NCI-H2196 treated with DMSO at 0.1 percent for 48 hours (cell line): ENCODE data around the gene SLF2.

Source experiments
- DNase-seq: peaks from one replicate; lab custom pipeline; 2025; ENCODE audit not compliant: unreplicated experiment; lab: John Stamatoyannopoulos, UW

The SLF2 gene

GRCh38 chr10:100978121-100978900 is 65.5 kb downstream of the SLF2 start:
- DNase-seq, result no peak

DNA sequence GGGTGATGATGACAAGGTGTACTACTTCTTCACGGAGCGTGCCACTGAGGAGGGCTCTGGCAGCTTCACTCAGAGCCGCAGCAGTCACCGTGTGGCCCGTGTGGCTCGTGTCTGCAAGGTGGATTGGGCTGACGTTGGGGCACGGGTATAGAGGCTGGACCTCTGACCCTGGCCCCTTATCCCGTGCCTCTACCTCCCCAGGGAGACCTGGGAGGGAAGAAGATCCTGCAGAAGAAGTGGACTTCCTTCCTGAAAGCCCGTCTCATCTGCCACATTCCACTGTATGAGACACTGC is 66.1 kb downstream of the SLF2 start:
- no peak for DNase-seq

- no peak for DNase-seq
Observed at GRCh38 chr10:100979791-100980272, 67.1 kb downstream of the SLF2 start.

DNA sequence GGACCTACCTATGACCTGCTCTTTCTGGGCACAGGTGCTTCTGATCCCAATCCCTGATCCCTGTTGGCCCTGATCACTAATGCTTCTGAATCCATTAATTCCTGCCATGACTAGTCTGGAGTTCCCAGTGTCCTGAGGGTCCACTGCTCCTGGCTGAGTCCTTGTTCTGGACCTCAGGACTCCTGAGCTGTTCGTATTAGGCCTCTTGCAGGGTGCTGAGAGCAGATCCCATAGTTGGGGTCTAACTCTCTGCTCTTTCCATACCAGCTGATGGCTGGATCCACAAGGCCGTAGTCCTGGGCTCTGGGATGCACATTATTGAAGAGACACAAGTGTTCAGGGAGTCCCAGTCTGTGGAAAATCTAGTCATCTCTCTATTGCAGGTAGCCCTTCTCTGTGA is 67.5 kb downstream of the SLF2 start:
- no peak for DNase-seq

- no peak for DNase-seq
Observed at GRCh38 chr10:100980711-100981110, 67.9 kb downstream of the SLF2 start.

DNA sequence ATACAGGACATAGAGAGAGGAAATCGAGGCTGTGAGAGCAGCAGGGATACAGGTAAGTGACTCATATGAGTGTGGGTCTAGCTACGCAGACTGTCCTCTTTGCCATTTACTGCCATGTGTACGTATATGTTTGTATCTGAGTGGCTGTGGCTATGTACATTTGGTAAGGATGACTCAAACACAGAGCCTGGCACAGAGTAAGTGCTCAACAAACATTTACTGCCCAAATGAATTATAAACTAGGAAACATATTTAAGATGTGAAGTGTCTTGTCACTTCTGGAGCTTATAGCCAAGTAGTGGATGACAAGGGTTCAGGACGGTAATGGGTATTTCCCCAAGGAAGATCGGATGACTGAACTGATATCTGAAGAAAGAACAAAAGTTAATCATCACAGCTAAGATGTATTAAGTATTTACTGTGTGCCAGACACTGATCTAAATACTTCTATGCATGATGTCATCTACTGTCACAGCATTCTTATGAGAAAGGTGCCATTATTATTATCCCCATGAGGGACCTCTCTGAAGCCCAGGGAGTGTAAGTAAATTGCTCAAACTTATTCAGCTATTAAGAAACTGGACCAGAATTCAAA is 68.5 kb downstream of the SLF2 start:
- DNase-seq, result no peak

- DNase-seq, result no peak
Observed at GRCh38 chr10:100982916-100983830, 70.4 kb downstream of the SLF2 start.

DNA sequence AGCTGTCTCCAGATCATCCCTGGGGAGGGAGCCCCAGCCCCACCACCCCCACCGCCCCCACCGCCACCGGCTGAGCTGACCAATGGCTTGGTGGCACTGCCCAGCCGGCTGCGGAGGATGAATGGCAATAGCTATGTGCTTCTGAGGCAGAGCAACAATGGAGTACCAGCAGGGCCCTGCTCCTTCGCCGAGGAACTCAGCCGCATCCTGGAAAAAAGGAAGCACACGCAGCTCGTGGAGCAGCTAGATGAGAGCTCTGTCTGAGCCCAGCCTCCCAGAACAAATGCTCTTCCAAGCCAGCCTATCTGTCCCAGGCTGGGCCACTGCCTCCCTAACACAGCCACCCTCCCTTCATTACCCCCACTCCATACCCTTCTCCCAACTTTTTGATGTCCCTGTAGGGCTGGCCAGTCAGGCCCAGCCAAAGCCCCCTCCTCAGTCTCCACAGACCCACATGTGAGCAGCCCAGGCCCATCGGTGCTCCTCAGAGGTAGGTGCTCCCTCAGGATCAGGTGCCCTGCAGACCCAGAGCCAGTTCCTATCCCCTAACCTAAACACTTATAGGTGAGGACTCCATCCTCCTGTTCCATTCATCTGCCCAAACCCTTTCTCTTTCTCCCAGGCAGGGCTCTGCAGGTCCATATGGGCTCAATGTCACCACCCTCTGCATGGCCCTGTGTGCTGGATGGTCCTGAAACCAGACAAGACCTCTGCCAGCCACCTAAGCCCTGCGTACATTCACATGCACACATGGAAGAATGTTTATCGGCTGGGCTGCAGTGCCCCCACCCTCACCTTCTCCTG is 71.3 kb downstream of the SLF2 start:
- no peak for DNase-seq

DNA sequence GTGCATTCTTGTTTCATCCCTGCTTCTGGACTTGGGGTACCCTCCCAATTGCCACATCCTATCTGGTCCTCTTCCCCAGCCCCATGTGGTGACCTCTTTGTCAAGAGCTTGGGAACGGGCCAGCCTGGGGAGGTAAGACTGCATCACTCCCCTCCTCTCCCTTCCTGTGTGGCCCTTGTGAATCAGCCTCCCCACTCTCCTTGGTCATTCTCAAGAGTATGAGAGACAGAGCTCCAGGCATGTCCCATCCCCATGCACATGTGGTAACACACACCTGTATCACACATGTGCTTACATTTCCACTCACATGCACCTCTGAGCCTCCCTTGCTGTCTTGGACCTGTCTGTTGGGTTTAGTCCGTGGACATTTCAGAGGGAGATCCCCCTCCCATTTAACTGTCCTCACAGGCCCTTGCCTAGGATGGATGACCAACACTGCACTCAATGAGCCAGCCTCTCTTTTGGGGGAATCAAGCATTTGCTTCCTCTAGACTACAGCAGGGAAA is 72.0 kb downstream of the SLF2 start:
- DNase-seq, result no peak

DNA sequence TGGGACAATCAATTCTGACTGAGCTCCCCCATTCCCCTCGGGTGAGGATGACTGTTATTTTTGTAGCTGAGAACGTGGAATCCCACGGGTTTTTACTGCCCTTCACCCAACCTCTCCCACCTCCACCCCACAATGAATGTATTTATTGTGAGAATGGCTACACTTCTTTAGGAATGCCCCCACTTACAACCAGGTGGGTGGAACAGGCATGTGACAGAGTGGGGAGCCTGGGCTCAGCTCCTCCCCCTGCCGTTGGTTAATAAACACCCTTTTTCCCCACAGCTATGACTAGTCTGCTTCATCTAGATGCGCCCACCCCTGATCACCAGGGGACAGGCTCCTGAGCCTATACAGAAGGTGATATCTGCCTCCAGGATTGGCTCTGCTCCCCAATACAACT is 72.6 kb downstream of the SLF2 start:
- no peak for DNase-seq

GRCh38 chr10:100986623-100986951 is 73.8 kb downstream of the SLF2 start:
- DNase-seq, result no peak

- no peak for DNase-seq
Observed at GRCh38 chr10:100986952-100987684, 74.4 kb downstream of the SLF2 start, which contains the start of the genes MRPL43 and TWNK. TSS of gene MRPL43 (minus strand) at chr10:100987497. CDS start at chr10:100987443, 54 bp downstream. TSS of gene TWNK (plus strand) at chr10:100987543. CDS start at chr10:100988211, 668 bp downstream.

DNA sequence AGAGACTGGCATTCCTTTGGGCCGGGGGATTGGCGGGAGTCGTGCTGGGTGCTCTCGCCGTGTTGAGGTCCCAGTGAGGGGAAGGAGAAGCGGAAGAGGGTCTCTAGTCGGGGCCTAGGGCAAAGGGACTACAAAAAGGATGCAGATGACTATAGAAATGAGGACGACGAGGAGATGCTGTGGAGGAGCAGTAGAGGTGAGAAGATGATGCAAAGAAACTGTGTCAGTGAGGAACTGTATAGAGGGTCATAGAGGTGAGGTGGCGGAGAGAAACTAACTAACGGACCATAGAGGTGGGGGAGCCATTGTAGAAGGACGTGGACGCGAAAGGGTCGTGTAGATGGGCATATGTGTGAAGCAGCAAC is 74.9 kb downstream of the SLF2 start:
- no peak for DNase-seq

- DNase-seq, result no peak
Observed at GRCh38 chr10:100988166-100988565, 75.4 kb downstream of the SLF2 start.

DNA sequence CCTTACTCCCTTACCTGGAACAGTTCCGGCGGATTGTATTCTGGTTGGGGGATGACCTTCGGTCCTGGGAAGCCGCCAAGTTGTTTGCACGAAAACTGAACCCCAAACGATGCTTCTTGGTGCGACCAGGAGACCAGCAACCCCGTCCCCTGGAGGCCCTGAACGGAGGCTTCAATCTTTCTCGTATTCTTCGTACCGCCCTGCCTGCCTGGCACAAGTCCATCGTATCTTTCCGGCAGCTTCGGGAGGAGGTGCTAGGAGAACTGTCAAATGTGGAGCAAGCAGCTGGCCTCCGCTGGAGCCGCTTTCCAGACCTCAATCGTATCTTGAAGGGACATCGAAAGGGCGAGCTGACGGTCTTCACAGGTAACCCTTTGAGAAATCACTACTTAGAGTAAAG is 76.3 kb downstream of the SLF2 start:
- no peak for DNase-seq

DNA sequence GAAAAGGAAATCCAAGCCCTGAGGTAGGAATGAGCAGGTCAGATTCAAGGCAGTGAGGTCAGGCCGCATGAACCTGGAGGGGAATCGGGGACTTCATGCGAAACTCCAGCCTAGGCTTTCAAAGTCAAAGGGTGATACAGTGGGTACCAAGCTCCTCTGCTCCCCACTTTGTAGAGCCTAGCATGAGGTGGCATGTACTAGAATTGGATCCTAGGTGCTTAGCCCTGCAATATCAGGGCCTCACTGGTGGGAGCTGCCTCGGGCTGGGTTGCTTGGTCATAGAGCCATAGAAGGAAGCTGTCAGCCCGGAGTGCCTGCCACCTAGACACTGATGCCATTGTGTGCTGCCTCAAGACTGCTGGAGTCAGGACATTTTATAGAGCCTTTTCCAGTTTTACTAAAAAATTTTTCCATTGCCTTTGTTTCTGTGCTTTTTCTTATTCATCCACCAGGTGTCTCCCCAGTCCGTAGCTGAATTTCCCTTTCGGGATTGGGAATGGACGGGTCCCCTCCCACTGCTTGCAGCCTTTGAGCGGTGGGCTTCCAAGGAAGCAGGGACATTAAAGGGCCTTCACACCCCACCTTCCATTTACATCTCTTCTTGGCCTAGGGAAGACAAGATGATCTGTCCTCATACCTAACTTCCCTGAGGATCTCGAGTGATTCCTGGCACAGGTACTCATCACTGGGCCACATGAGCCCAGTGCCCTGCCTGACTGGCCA is 81.4 kb downstream of the SLF2 start:
- DNase-seq, result no peak

GRCh38 chr10:100995181-100995580 is 82.4 kb downstream of the SLF2 start:
- DNase-seq, result no peak

DNA sequence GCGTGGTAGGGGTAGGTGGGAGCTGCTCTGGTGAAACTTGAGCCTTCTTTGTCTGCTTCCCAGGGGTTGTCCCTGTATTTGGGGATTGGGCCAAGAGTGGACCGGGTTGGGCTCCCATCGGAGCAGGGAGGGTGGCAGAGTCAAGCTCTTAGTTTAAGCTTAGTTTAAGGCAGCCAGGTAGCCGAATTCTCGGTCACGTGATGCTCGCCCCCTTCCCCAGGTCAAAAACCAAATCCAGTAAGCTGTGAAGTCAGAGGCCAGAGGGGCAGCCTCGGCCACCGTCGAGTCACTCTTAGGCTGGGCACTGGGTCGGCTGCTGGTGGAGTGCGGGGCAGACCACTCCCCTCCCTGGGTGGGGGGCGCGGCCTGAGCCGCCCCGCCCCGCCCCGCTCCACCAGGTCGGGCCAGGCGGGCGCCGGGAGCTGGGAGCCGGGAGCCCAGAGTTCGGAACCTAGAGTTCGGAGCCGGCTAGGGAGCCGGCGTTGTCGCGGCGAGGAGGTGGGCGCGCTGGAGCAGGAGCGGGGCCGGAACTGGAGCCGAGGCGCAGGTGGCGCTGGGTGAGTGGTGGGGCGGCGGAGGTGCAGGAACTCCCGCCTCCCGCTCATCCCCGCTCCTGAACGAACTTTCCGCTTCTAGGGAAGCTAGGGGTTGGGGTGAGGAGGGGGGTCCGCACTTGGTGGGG is 84.1 kb downstream of the SLF2 start:
- no peak for DNase-seq
